T-helper 9 cell (primary cell): ENCODE measurements around the gene SMARCE1.
A peak's percentile ranks its signal among the peaks of the same experiment; 100 is the strongest.
"Not testable (repeated sequence)": the region's sequence is repeated elsewhere in the genome, so short reads cannot be mapped to it uniquely, and the experiment has no call there.

Experiments
- DNase-seq: peaks from one replicate; pipeline ENCODE4 v3.0.0-alpha.2; 2020

SMARCE1 gene

DNA sequence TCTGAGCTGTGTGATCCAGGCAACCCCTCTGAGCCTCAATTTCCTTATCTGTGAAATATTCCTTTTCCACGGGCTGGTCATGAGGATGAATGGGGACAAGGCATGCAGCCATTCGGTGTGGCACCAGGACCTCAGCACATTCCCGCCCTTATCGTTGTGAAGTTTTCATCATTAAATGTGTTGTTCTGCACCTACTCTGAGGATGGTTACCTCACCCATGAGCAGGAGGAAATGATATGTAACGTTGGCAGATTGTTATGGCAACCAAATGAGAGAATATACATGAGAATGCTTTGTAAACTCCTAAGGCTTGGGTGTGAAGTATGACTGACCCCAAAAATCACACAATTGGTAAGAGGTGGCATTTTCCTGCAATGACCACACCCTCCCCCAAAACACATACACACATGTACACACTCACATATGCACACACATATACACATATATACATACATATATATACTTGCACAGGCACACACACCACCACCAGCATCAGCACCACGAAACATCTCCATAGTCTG, 39.5 kb downstream of the SMARCE1 start:
- peak; percentile 34 for DNase-seq

DNA sequence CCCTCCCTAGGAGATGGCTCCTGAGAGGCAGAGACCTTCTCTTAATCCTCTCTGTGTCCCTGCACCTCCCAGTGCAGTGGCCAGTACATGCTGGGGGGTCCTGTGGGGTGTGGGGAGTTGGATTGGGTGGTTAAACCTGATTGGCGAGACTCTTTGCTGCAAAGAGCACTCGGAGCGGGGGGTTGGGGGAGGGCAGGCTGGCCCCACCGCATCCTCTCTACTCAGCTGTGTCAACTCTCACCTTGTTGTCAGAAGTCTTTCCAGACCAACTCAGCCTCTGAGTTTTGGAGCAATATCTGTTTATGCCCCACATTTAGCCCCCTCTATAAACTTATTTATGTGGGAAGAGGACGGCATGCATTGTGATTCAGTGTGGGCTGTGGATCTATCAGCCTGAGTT, 40.0 kb downstream of the SMARCE1 start:
- peak; percentile 33 for DNase-seq

DNA sequence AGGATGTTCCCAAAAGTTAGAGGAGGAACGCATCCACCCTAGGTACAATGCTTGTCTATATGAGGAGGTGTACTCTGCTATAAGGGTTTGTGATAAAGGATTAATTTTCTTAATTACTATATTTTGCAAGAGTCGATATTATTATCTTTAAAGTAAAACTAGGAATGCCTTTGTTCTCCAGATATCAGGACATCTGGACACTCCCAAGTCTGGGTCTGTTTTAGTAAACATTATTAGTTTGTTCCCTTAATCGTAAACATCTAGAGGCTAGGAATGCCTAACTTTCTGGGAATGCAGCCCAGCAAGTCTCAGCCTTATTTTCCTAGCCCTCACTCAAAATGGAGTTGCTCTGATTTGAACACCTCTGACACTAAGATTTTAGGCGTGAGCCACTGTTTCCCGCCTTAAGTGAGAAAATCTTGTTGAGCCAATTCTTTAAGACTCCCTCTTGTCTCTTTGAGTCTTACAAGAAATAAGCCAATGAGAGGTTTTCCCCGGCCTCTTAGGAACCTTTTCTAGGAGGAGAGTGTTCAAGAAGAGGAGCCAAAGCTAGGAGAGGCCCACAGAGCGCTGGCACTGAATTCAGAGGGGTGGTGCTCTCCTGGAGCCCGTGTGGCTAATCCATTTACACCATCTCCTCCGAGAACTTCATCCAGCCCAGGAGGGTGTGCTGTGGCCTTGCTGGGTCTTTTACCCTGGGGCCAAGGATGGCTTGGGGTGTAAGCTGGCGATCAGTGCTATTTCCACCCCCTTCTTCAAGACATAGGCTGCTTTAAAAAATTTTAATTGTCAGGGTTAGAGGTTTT, 40.9 kb downstream of the SMARCE1 start:
- DNase-seq = no peak

DNA sequence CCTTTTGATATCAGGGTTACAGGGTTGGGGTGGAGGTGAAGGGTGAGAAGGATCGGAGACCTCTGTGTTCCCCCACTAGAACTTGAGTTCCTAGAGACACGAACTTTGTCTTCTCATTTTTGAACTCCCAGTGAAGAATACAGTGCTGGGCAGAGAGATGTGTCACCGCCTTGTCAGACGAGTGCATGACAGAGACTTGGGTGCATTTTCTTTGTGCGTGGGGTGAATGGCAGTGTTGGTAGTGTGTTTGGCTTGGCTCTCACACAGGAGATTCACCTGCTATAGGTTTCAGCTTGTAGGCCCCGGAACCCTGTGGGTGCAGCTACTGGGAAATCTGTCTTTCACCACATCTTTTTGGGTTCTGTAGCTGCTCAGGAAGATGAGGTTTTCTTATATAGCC, 42.3 kb downstream of the SMARCE1 start:
- DNase-seq = peak; percentile 38

DNA sequence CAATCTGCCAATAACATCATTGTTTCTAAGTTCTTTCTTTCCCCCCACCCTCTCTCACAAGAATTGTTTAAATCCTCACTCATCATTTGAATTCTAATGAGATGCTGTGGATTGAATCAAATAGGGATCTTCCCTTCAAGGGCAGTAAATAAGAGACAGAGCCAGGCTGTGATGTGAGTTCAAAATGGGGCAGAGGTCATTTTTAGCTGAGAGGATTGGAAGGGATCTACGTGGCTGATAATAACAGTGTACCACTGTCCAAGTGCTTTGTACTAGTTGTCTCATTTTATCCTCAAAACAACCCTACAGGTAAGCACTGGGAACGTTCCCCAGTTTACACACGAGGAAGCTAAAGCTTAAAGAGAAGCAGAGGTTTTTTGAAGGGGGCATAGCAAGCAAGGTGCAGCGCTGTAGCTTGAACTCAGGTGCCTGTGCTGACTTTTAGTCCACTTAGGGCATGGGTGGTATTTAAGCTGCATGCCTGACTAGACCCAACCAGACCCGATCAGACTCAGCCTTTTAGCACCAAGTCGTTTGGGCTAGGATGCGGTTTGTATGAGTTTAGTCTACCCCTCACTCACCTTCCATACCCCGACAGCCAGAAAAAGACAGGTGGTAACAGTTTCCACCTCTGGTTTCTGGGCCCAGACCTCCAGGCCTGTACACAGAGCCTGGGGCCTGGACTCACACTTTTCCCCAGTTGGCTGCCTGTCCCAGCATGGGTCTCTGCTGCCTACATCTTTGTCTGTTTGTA, 43.1 kb downstream of the SMARCE1 start:
- DNase-seq = no peak

DNA sequence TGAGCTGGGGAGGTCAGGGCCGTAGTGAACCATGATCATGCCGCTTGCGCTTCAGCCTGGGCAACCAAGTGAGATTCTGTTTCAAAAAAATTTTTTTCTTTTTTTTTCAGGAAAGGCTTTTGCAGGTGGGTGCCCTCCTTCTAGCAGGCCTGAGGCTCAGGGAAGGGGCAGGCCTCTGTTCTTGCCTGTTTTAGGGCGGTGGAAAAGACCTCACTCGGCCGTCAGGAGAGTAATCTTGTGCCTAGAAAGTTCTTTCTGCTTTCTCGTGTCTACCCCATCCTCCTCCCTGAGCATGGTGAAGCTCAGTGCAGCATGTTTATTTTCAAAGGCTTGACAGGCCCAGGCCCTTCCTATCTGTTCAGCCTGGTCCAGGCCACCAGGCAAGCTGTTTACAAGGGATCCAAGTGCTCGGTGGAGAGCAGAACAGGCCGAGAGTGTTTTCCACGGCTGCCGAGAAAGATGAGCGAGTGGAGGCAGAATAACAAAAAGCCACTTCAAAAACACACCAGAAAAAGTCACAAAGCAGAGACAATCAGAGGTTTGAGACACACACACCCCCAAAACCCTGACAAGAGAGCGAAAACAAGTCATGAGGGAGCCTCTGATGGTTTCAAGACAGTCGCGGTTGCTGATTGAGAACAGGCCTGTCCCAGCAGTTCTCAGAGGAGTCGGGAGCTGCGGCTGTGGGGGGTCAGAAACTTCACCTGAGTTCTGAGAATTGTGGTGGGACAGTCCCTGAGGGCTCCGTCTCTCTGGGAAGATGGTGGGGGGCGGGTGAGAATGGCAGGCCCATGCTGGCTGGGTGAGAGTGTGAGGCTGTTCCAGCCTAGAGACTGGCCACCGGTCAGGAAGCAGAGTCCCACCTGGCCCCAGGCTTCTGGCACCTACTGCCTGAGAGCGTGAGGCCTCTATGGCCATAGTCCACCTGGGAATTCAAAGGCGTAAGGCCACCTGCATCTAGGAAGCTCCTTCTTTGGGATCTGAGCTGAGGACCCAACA, 44.9 kb downstream of the SMARCE1 start:
- no peak for DNase-seq

DNA sequence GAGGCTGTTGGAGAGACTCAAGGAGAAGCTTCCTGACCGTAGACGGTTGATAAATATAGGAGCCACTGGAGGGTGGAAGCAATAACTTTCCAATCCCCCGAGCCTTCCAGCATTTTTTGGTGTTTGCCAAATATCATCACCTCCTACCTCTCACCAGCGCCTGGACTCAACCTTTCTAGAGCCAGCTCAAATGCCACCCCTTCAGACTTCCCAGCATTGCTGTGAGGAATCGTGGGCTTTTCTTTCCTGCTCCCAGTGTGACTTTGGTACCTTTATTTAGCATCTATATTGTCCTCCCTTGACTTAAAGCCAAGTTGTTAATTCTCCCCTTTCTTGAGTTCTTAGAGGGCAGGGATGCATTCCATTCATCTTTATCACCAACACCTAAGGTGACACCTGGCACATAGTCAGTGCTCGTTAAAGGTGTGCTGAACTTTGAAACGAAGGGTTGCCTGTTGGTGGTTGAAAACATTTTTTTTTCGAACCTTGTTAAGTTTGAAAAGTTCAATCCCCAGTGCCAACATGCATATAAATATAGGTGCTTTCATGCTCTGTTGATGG, 47.1 kb downstream of the SMARCE1 start:
- DNase-seq = no peak

DNA sequence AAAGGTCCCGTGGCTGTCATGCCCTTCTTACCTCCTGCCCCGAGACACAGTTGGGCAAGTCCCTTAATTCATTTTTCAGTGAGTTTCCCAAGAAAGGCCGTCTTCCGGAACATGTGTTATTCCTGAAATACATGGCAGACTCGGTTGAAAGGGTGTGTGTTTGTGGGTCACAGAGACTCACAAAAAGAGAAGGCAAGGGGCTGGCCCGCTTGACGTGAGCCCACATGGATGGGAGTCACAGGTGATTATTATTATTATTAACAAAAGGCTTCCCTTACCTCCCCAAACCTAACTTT, 48.2 kb downstream of the SMARCE1 start:
- DNase-seq = no peak

DNA sequence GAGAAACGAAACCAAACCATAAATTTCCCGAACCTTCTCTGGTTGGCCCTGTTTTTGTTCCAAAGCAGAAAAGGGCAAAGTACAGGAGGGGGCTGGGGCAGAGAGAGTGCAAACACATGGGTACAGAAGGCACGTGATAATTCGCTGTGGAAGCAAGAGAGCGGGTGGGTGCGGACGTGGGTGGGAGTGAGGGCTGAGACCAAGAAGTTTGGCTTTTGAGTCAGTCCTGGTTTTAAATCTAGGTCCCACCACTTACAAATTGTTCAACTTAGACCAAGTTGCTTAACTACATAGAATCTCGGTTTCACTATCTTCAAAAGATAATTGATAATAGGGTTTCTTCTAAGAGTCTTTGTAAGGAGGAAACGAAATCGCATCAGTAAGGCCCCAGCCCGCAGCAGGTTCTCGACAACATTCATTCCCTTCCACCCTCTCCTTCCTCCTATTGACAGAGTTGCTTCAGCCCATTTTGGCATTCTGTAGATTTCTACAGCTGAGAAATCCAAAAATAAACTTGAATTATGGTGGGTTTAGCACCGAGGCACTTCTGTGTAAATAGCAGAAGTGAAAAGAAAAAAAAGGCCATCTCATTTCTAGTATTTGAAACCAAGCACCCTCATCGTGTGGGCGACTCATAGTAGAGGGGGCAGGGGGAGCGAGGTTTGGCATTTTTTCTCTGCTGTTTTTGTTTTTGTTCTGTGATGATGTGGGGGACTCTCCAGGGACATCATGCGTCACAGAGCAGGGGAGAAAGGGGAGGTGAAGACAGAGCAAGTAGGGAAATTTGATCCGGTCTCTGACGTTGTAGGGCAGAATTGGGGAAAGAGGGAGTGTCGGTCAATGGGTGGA, 48.8 kb downstream of the SMARCE1 start:
- peak; percentile 50 for DNase-seq

DNA sequence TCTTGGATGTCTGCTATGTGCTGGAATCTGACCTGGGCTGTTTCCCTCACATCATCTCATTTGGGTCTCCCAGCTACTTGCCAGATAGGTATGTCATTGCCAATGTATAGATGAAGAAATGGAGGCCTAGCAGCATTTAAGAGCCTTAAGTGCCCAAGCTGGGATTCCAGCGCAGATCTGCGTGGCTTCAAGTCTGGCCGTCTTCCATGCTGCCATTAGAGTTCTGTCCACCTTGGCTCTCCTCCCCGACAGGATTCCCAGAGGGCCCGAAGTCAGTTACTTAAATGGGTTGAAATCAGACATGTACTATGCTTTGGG, 49.4 kb downstream of the SMARCE1 start:
- no peak for DNase-seq

DNA sequence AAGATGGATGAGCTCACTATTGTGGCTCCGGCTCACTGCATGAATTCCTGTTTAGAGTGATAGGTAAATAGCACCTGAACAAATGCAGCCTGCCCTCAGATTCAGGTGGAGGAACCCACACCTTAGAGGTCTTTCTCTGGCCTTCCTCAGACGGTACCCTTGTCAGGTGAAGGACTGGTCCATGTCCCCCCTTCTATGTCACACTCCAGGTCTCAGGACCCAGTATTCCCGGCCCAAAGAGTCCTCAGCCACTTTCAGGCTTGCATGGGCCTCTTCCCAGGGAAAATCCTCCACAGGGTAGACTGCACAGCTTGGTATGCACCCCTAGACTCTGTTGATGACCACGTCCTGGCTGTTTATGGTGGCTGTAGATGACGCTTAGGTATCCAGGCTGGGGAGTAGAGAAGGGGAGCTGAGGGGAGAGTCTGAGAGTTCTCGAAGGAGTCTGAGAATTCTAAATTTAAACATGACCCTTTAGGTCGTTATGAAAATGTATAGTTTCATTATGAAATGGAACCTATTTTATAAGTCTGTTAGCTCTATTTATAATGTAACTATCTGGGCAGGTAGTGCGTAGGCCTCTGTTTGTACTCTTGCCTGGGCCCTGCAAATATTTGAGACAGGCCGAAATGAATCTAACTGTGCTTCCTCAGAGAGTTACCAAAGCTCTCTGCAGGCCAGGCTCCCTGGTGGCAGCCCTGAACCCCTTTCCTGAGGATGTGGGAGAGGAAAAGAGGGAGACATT, 49.9 kb downstream of the SMARCE1 start:
- no peak for DNase-seq

DNA sequence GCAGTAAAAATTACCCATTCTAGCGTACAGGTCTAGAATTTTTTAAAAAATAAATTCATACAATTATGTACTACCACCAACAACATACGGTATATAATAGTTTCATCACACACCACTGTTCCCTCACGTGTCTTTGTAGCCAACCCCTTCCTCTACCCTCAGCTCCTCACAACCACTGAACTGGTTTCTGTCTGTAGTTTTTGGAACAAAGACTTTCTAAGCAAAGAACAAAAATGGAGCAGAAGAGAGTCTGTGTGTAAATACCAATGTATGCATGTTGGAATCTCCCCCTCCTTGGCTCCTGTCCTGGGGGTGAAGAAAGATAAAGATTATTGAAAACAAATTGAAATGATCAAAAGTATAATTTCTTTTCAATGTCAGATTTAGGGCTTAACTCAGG, 50.5 kb downstream of the SMARCE1 start:
- DNase-seq = no peak

DNA sequence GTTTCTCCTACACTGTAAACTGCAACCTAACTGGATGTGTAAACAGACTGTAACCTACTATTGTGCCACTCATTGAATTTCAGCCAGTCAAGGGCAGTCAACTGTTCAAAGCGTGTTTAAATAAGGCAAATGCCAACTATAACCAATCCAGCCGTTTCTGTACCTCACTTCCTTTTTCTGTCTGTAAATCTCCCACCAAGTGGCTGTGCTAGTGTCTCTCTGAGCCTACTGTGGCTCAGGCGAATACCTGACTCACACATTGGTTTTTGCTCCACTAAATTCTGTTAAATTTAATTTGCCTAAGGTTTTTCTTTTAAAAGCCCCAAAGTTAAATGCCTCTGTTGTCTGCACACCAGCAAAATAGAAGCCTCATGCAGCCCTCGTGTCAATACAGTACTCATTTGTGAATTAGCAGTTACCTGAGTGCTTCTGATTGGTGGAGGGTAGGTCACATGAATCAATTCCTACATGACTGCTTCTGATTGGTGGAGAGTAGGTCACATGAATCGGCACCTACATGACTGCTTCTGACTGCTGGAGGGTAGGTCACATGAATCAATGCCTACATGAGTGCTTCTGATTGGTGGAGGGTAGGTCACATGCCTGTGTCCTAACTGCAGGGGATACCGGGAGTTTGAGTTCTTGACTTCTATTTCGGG, 51.2 kb downstream of the SMARCE1 start:
- DNase-seq = no peak

DNA sequence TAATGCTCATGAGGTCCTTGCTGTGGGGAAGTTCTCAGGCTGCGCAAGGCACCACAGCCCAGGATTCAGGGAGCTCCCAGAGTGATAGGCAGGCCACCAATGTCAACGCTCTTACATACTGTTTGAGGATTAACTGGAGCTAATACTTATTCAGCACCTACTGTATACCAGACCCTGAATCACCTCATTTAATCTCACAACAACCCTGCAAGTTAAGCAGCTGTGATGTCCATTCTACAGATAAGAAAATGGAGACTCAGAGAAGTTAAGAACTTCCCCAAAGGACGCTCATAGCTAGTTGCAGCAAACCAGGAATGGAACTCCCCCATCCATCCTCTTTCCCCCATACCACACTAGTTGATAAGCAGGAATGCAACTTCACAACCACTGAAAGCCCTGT, 56.9 kb downstream of the SMARCE1 start:
- DNase-seq = no peak

DNA sequence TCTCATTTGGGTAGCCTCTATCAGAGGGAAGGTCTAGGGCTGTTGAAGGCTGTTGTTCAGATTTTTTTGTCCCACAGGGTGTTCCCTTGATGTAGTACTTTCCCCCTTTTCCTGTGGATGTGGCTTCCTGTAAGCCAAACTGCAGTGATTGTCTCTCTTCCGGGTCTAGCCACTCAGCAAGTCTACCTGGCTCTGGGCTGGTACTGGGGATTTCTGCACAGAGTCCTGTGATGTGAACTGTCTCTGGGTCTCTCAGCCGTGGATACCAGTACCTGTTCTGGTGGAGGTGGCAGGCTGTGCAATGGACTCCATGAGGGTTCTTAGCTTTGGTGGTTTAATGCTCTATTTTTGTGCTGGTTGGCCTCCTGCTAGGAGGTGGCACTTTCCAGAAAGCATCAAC, 59.1 kb downstream of the SMARCE1 start:
- no peak for DNase-seq

DNA sequence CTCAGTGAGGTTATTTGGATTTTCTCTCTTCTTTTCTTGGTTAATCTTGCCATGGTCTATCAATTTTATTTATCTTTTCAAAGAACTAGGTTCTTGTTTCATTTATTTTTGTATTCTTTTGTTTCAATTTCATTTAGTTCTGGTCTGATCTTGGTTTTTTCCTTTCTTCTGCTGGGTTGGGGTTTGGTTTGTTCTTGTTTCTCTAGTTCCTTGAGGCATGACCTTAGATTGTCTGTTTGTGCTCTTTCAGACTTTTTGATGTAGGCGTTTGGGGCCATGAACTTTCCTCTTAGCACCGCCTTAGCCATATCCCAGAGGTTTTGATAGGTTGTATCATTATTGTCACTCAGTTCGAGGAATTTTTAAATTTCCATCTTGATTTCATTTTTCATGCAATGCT, 61.4 kb downstream of the SMARCE1 start:
- DNase-seq = not testable (repeated sequence)

DNA sequence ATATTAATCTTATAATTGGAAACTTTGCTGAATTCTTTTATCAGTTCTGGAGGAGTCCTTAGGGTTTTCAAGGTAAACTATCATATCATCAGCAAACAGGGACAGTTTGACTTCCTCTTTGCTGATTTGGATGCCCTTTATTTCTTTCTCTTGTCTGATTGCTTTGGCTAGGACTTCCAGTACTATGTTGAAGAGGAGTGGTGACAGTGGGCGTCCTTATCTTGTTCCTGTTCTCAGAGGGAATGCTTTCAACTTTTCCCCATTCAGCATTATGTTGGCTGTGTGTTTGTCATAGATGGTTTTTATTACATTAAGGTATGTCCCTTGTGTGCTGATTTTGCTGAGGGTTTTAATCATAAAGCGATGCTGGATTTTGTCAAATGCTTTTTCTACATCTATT, 62.7 kb downstream of the SMARCE1 start:
- not testable (repeated sequence) for DNase-seq

DNA sequence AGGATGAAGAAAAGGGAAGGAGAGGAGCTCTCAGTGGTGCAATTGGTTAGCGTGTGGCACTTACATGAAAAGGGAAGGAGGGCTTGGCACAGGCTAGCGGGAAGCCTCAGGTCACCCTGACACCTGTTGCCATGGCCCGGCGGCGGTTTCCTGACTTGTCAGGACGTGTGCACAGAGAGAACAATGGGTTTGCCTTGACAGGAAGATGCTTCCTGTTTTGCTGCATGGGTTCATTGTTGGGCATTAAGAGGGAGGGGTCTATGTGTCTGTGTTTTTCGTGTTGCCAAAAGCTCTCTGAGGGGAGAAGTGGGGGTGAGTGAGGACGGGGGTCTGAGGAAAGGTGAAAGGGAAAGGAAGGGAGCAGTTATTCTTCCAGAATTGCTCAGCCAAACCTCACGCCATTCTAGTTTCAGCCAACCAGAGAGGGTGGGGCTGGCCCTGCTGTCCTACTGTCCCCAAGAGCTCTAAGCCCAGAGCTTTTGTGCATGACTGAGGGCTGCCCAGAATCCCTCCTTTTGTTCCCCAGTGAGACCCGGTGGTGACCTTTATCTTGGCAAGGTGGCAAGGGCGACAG, 65.2 kb downstream of the SMARCE1 start:
- DNase-seq = no peak

DNA sequence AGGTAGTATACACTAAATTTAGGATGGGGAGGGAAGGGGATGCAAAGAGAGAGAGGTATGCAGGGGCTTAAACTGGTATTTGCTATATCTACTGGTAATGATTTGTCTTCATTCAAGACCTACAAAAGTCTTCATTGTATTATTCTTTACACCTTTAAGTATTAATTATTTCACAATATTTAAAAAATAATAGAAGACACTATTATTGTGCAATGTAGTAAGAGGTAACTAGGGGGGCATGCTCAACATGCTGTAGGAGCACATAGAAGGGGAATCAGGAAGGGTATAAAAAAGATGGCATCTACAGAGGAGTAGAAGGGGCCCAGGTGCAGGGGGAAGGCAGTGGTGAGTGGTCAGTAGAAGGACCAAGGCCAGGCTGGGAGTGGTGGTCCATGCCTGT, 67.5 kb downstream of the SMARCE1 start:
- no peak for DNase-seq

DNA sequence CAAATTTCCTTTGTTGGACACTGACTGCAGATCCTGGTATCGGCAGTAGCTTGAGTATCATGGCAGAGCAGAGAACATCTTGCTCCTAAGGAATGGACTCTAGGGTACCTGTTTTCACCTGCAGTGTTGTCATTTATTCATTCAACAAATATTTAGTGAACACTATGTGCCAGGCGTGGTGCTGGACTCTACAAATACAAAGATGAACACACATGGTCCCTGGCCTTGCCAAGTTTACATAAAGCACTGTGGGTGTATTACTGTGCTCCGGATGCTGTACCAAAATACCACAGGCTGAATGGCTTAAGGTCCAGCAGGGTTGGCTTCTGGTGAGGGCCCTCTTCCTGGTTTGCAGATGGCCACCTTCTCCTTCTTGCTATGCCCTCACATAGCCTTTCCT, 68.1 kb downstream of the SMARCE1 start:
- DNase-seq = no peak
